ENCODE data around the gene LCE1F. TPM values are rescaled to one million over a fixed set of nuclear protein-coding genes. Genes with fewer than 3 reads are reported as not detected.

The LCE1F gene
- not detected in 2 replicates for total RNA-seq (2014; rRNA removed)
- polyA plus RNA-seq (2012), result not detected

GRCh38 chr1:152774875-152775274 is at the start of gene LCE1F:
Gene LCE1F (plus strand): TSS chr1:152775140. CDS start chr1:152776372, 1,232 bp downstream.
- no peak for DNase-seq (ENCODE audit: low read depth)

GRCh38 chr1:152725261-152725660 is 49.7 kb upstream of the LCE1F start:
- no peak for DNase-seq (ENCODE audit: low read depth)

- DNase-seq (ENCODE audit: low read depth), result no peak
These were observed 46.0 kb upstream of the LCE1F start for GRCh38 chr1:152728986-152729385.

- DNase-seq (ENCODE audit: low read depth), result no peak
These were observed 39.3 kb upstream of the LCE1F start for GRCh38 chr1:152735648-152736047.

GRCh38 chr1:152737997-152738396 is 36.9 kb upstream of the LCE1F start:
- DNase-seq (ENCODE audit: low read depth), result no peak

- peak; percentile 20 for DNase-seq (ENCODE audit: low read depth)
These were observed 35.1 kb upstream of the LCE1F start for GRCh38 chr1:152739841-152740240.

GRCh38 chr1:152741656-152742055 is 33.3 kb upstream of the LCE1F start:
- no peak for DNase-seq (ENCODE audit: low read depth)

GRCh38 chr1:152743371-152744145 is 31.4 kb upstream of the LCE1F start:
- DNase-seq (ENCODE audit: low read depth), result no peak

- peak; percentile 15 for DNase-seq (ENCODE audit: low read depth)
These were observed 29.6 kb upstream of the LCE1F start for GRCh38 chr1:152745289-152745704.

GRCh38 chr1:152745765-152746444 is 29.0 kb upstream of the LCE1F start:
- no peak for DNase-seq (ENCODE audit: low read depth)

GRCh38 chr1:152747831-152748230 is 27.1 kb upstream of the LCE1F start:
- peak; percentile 13 for DNase-seq (ENCODE audit: low read depth)

- peak; percentile 73 for DNase-seq (ENCODE audit: low read depth)
These were observed 22.7 kb upstream of the LCE1F start for GRCh38 chr1:152752225-152752624.

- DNase-seq (ENCODE audit: low read depth), result no peak
These were observed 21.4 kb upstream of the LCE1F start for GRCh38 chr1:152753586-152753985.

GRCh38 chr1:152756872-152757271 is 18.1 kb upstream of the LCE1F start:
- DNase-seq (ENCODE audit: low read depth), result peak; percentile 23

GRCh38 chr1:152757747-152758146 is 17.2 kb upstream of the LCE1F start, which contains the start of gene KPRP:
Gene KPRP (plus strand): TSS chr1:152758025. CDS start chr1:152759589, 1,564 bp downstream.
- peak; percentile 25 for DNase-seq (ENCODE audit: low read depth)

GRCh38 chr1:152758636-152759035 is 16.3 kb upstream of the LCE1F start:
- DNase-seq (ENCODE audit: low read depth), result no peak

GRCh38 chr1:152759453-152760173 is 15.3 kb upstream of the LCE1F start:
- DNase-seq (ENCODE audit: low read depth), result no peak

- DNase-seq (ENCODE audit: low read depth), result no peak
These were observed 14.3 kb upstream of the LCE1F start for GRCh38 chr1:152760551-152761190.

GRCh38 chr1:152761609-152762213 is 13.2 kb upstream of the LCE1F start:
- no peak for DNase-seq (ENCODE audit: low read depth)

GRCh38 chr1:152768847-152769533 is 6.0 kb upstream of the LCE1F start:
- no peak for DNase-seq (ENCODE audit: low read depth)

- no peak for DNase-seq (ENCODE audit: low read depth)
These were observed 4.5 kb upstream of the LCE1F start for GRCh38 chr1:152770411-152770810.

Measured in LHCN-M2 (cell line).